ENCODE results near the gene MBOAT7. TPM values are rescaled to one million over a fixed set of nuclear protein-coding genes. Genes with fewer than 3 reads are reported as not detected.

Gene MBOAT7
- total and polyA plus RNA-seq, 2 of the 8 experiments (the other 6 are each of a cell fraction or from before 2014, with no cell fraction given), result 85.5 to 90.9 TPM

GRCh38 chr19:54142166-54142780 is 47.1 kb downstream of the MBOAT7 start:
- H3K23me2 ChIP-seq (ENCODE audit: low read depth, low read length), result peaks cover 4% of the 10 kb centered on the region; the same call in 1 of the 2 replicates
- no peaks in the 10 kb centered on the region for H3K27me3 ChIP-seq (replicated peaks in 1 of 4; ENCODE audit: control insufficient read depth in 3 of 4, extremely low read depth in 1 of 4, insufficient read depth in 3 of 4, low read length in 3 of 4)
- H2BK20ac ChIP-seq (ENCODE audit: low read length), result no peak overlapping the region
- H3K18ac ChIP-seq (ENCODE audit: extremely low read depth, low read length), result no peak overlapping the region
- H2BK12ac ChIP-seq (ENCODE audit: low read depth, low read length), result no peak overlapping the region
- H3K4me3 ChIP-seq (ENCODE audit: extremely low read depth in 1 of 4, insufficient read depth in 2 of 4, low read depth in 3 of 4, low read length in 4 of 4), result no peak overlapping the region
- H3K14ac ChIP-seq (ENCODE audit: insufficient read length), result no peak overlapping the region
- H2AK5ac ChIP-seq (ENCODE audit: low read depth, low read length), result no peak overlapping the region
- 85% methylated on average over 7 of the region's 7 CpGs; no CpG with 5 or more reads in 1 of the 2 experiments for WGBS, 2 experiments (ENCODE audit: extremely low coverage in 1 of 2, insufficient coverage in 1 of 2, insufficient read length in 1 of 2, insufficient replicate concordance in 2 of 2, low coverage in 1 of 2, low lambda C conversion rate in 2 of 2, missing lambda C conversion rate in 1 of 2)
- H3K27ac ChIP-seq (ENCODE audit: low read depth, low read length), result no peak overlapping the region
- H3K4me1 ChIP-seq (replicated peaks in 1 of 4; ENCODE audit: control insufficient read depth in 3 of 4, insufficient read depth in 4 of 4, low read length in 3 of 4), result peaks cover 0 to 22% (median 7%) of the 10 kb centered on the region in 4 experiments; a peak in 5 of 7 replicates
- H2BK15ac ChIP-seq (ENCODE audit: low read length), result no peak overlapping the region
- H3K23ac ChIP-seq (ENCODE audit: insufficient read length), result no peak overlapping the region
- no peak overlapping the region for H2AFZ ChIP-seq (ENCODE audit: low read length)
- H4K20me1 ChIP-seq (replicated peaks in 1 of 2; ENCODE audit: control insufficient read depth in 1 of 2, insufficient read depth in 2 of 2, low read length in 2 of 2), result peaks cover 36 to 58% of the 10 kb centered on the region in 2 experiments
- H3K4me2 ChIP-seq (ENCODE audit: insufficient read depth in 1 of 2, low read depth in 2 of 2, low read length in 2 of 2), result no peak overlapping the region
- H3K9me3 ChIP-seq (ENCODE audit: insufficient read depth in 2 of 2, low read depth in 1 of 2, low read length in 1 of 2), result no peaks in the 10 kb centered on the region
- no peak overlapping the region for H3K56ac ChIP-seq (replicated peaks; ENCODE audit: insufficient read length, low read depth, low read length)
- peaks cover 36 to 57% (median 51%) of the 10 kb centered on the region in 4 experiments for H3K36me3 ChIP-seq (ENCODE audit: control insufficient read depth in 2 of 4, insufficient read depth in 4 of 4, low read length in 3 of 4)
- H3K4ac ChIP-seq (replicated peaks; ENCODE audit: insufficient read length, low read depth, low read length), result no peak overlapping the region
- ChIA-PET CTCF (ENCODE audit: partially characterized antibody) (no interaction called here), POLR2A (ENCODE audit: partially characterized antibody) (interaction anchor here (1.8 to 15.7 kb wide), 2 partner anchors 12 to 27 kb away, joined by 5 to 348 read pairs; partner anchors contain the start of genes LENG1, PRPF31 and TFPT)
- no peak overlapping the region for H2BK120ac ChIP-seq (replicated peaks; ENCODE audit: low read depth, low read length)
- H4K8ac ChIP-seq (ENCODE audit: extremely low read depth, insufficient read depth, low read length), result no peak overlapping the region
- DNase-seq (ENCODE audit: low read depth in 1 of 2, low spot score in 2 of 2) (no peak), FAIRE-seq (no peak)
- H2BK5ac ChIP-seq (ENCODE audit: low read depth, low read length), result no peak overlapping the region
- no peak overlapping the region for H3K9ac ChIP-seq (replicated peaks in 1 of 4; ENCODE audit: extremely low read depth in 1 of 4, low read depth in 3 of 4, low read length in 3 of 4)
- H3K79me1 ChIP-seq (ENCODE audit: low read depth, low read length), result peaks cover 23% of the 10 kb centered on the region
- peaks cover 27 to 50% of the 10 kb centered on the region in 2 experiments for H3K79me2 ChIP-seq (ENCODE audit: control insufficient read depth in 1 of 2, insufficient read depth in 2 of 2, low read length in 2 of 2)
- H4K5ac ChIP-seq (ENCODE audit: insufficient read length, low read depth, low read length), result no peak overlapping the region
- H4K91ac ChIP-seq (replicated peaks; ENCODE audit: insufficient read length, low read length), result no peak overlapping the region
- TF ChIP-seq POLR2A (IDR thresholded peaks at IDR 0.05; ENCODE audit: control extremely low read depth in 1 of 2, low read depth in 2 of 2, low read length in 2 of 2), result no peak
- no peak for TF ChIP-seq CTCF (IDR thresholded peaks at IDR 0.05; ENCODE audit: control extremely low read depth in 1 of 3, insufficient read depth in 1 of 3, low read depth in 1 of 3, low read length in 3 of 3)
- TF ChIP-seq POU5F1 (IDR thresholded peaks at IDR 0.05; ENCODE audit: low read depth, low read length), result no peak
- TF ChIP-seq ZNF274 (IDR thresholded peaks at IDR 0.05; ENCODE audit: borderline replicate concordance, extremely low read depth, low read length), result no peak
- TF ChIP-seq SIRT6 (IDR thresholded peaks at IDR 0.05; ENCODE audit: low read length), result no peak
- no peak for TF ChIP-seq SP1 (IDR thresholded peaks at IDR 0.05; ENCODE audit: low read depth, low read length)
- no peak for TF ChIP-seq FOSL1 (IDR thresholded peaks at IDR 0.05; ENCODE audit: insufficient read depth, low read depth, low read length)
- TF ChIP-seq HDAC2 (IDR thresholded peaks at IDR 0.05; ENCODE audit: borderline replicate concordance in 1 of 2, low read depth in 2 of 2, low read length in 2 of 2), result no peak
- TF ChIP-seq JUND (IDR thresholded peaks at IDR 0.05; ENCODE audit: low read length), result no peak
- TF ChIP-seq CHD2 (IDR thresholded peaks at IDR 0.05; ENCODE audit: low read length), result no peak
- no peak for TF ChIP-seq SIX5 (IDR thresholded peaks at IDR 0.05; ENCODE audit: low read depth, low read length)
